Left ventricle myocardium superior (tissue), 1 donor: ENCODE results near the gene SIVA1. TPM values are rescaled to one million over a fixed set of nuclear protein-coding genes. Genes with fewer than 3 reads are reported as not detected.
A peak's percentile ranks its signal among the peaks of the same experiment; 100 is the strongest.

Experiments
- ATAC-seq: fragments of 200-7000 bp; cut with Tn5 transposase; one replicate; pipeline ENCODE4 v1.9.1; 2020; ENCODE audit warnings: mild to moderate bottlenecking, moderate library complexity
- DNase-seq: peaks from one replicate; pipeline ENCODE4 v3.0.0-alpha.2; 2020
- intact Hi-C: fragments of 100-400 bp; cut with micrococcal nuclease; formaldehyde crosslinking; loops from one replicate; pipeline ENCODE4 v1.11.0; 2022
- long read RNA-seq: library from polyadenylated mRNA; unstranded; transcript quantifications from one replicate; pipeline ENCODE4 v2.0.0, GENCODE V29; 2021
- total RNA-seq: library from RNA; stranded (reverse); fragmentation: NEBNext Ultra II Directional; extraction: Animal tissue kit (Norgen Biotek cat#: 25700); gene quantifications from one replicate; pipeline ENCODE4 v1.2.1, GENCODE V29; 2021
- donor health status: DM: no; HTN: yes; CAD: no; lungs with severe emphysema.

Gene SIVA1
- 65.1 TPM for total RNA-seq
- long read RNA-seq, transcript SIVA1-201 (4 exons, 802 nt): major isoform, 69 of 84 reads
- long read RNA-seq, partial matches to known transcripts: 2 of 84 reads
- long read RNA-seq, other reads (novel, unspliced or antisense): 11 of 84 reads

GRCh38 chr14:104752735-104753527, at the start of gene SIVA1:
SIVA1 (plus strand) TSS chr14:104753147; CDS start chr14:104753202, 55 bp downstream.
- intact Hi-C loops: no loop called here

GRCh38 chr14:104703269-104703668, 49.7 kb upstream of the SIVA1 start:
- no peak for ATAC-seq
- intact Hi-C loops: loop anchor here (10.0 kb wide), 1 partner anchor 48 kb away; no protein-coding TSS in a partner anchor
- DNase-seq: no peak

More at GRCh38 chr14:104752735-104753527, at the start of gene SIVA1:
- ATAC-seq (peak; percentile 95), DNase-seq (peak; percentile 100)

GRCh38 chr14:104704252-104704651, 48.7 kb upstream of the SIVA1 start:
- no peak for ATAC-seq
- DNase-seq: no peak
- intact Hi-C loops: loop anchor here (10.0 kb wide), 1 partner anchor 49 kb away; no protein-coding TSS in a partner anchor

- no peak for ATAC-seq
- DNase-seq: no peak
- intact Hi-C loops: loop anchor here (10.0 kb wide), 1 partner anchor 51 kb away; no protein-coding TSS in a partner anchor
Measured at GRCh38 chr14:104705340-104706047, 47.5 kb upstream of the SIVA1 start.

- no peak for DNase-seq
- intact Hi-C loops: loop anchor here (10.0 kb wide), 1 partner anchor 52 kb away; no protein-coding TSS in a partner anchor
- no peak for ATAC-seq
Measured at GRCh38 chr14:104706733-104707607, 46.0 kb upstream of the SIVA1 start.

- no peak for DNase-seq
- intact Hi-C loops: loop anchor here (10.0 kb wide), 1 partner anchor 53 kb away; no protein-coding TSS in a partner anchor
- peak; percentile 2 for ATAC-seq
Measured at GRCh38 chr14:104707608-104708595, 45.0 kb upstream of the SIVA1 start.

GRCh38 chr14:104708606-104709268, 44.2 kb upstream of the SIVA1 start:
- ATAC-seq: peak; percentile 74
- peak; percentile 84 for DNase-seq
- intact Hi-C loops: loop anchor here (10.0 kb wide), 1 partner anchor 54 kb away; no protein-coding TSS in a partner anchor

GRCh38 chr14:104709387-104710039, 43.4 kb upstream of the SIVA1 start:
- intact Hi-C loops: loop anchor here (10.0 kb wide), 1 partner anchor 55 kb away; no protein-coding TSS in a partner anchor
- no peak for DNase-seq
- peak; percentile 1 for ATAC-seq

GRCh38 chr14:104710071-104710735, 42.7 kb upstream of the SIVA1 start:
- intact Hi-C loops: no loop called here
- ATAC-seq (no peak), DNase-seq (no peak)

GRCh38 chr14:104712881-104713734, 39.8 kb upstream of the SIVA1 start:
- DNase-seq (no peak), ATAC-seq (no peak)
- intact Hi-C loops: no loop called here

- intact Hi-C loops: no loop called here
- DNase-seq (no peak), ATAC-seq (no peak)
Measured at GRCh38 chr14:104714066-104714465, 38.9 kb upstream of the SIVA1 start.

GRCh38 chr14:104714681-104715080, 38.3 kb upstream of the SIVA1 start:
- intact Hi-C loops: no loop called here
- no peak for DNase-seq
- ATAC-seq: no peak

- intact Hi-C loops: no loop called here
- no peak for ATAC-seq
- DNase-seq: no peak
Measured at GRCh38 chr14:104715416-104715815, 37.5 kb upstream of the SIVA1 start.

GRCh38 chr14:104715871-104716270, 37.1 kb upstream of the SIVA1 start:
- intact Hi-C loops: no loop called here

GRCh38 chr14:104717137-104717536, 35.8 kb upstream of the SIVA1 start:
- DNase-seq (no peak), ATAC-seq (no peak)
- intact Hi-C loops: no loop called here

More at GRCh38 chr14:104715871-104716270, 37.1 kb upstream of the SIVA1 start:
- no peak for DNase-seq
- no peak for ATAC-seq
